Ammon's horn (tissue), 1 donor: ENCODE data around the gene ZC2HC1C.

Experiments used
- DNase-seq: peaks from one replicate; pipeline ENCODE4 v3.0.0-alpha.2; 2016; ENCODE audit warnings: low spot score

ZC2HC1C gene, protein sequence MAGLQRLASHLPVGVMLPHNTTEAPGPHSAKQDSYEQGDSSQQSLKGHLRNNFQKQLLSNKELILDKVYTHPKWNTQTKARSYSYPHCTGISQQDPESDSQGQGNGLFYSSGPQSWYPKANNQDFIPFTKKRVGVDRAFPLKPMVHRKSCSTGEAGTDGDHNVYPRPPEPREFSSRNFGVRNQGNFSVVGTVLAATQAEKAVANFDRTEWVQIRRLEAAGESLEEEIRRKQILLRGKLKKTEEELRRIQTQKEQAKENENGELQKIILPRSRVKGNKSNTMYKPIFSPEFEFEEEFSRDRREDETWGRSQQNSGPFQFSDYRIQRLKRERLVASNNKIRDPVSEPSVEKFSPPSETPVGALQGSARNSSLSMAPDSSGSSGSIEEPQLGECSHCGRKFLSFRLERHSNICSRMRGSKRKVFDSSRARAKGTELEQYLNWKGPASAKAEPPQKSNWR

DNA sequence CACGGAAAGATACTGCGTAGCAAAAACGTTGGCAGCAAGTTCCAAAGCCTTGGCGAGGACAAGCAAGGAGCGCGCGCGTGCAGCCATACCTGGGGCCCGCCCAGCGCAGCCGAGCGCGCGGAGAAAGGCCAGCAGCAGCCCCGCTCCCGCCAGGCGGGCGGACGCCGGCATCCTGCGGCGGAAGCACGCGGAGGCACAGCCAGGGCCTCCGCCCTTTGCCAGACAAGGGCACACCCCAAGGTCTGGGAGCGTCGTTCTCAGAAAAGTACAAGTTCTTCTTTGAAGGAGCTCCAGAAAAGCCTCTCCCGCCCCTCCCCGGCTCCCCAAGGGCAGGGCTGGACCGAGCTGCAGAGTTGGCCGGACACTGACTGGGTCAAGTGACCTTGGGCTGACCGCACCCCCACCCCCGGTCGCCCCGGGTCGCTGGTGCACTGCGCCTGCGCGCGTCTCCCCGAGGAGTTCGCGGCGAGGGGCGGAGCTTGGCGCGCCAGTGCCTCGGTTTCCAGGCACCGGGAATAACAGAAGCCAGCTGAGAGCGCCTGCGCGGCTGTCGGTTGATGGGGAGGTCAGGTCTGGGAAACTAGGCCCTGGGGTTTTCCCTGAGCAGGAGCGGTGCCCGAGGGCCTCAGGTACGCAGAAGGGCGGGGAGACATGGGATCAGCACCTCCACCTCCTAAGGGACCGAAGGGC lies at the start of gene ZC2HC1C:
ZC2HC1C (plus strand) TSS at position 521 of the 690 bp plus-strand sequence. CDS start 933 bp downstream, outside the sequence.
- peak; percentile 94 for DNase-seq

DNA sequence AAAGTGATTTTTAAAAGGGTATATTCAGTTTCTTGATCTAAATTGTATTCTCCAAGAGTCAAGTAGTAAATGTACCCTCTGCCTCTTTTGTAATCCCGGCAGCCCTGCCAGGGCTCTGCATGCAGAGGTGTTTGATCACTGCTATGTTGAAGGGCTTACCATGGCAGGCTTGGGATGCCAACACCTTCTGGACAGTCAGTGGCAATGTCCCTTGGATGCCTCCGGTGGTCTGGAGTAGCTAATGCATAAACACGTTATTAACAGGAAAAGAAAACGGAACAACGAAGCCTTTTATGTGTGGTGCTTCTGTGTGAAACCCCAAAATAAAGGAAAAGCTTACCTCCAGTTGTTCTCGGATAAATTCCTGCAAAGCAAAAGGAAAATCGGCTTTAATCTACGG lies 46.8 kb upstream of the ZC2HC1C start:
- no peak for DNase-seq

DNA sequence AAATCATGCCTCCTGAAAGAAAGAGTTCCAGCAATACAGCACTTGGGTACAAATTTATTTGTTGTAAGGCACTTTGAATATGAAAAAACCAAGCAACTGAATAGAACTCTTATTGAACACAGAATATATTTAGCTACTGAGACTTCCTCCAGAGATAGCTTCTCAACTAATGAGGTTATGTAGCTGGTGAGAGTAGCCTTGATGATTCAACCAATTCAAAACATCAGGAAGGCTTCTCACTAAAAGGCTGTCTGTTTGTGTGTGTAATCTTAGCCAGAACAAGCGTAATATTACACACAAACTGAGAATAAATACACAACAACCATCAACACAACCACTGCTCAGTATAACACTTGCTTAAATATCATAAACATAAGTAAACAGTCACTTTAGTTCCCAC lies 46.3 kb upstream of the ZC2HC1C start:
- DNase-seq = no peak

DNA sequence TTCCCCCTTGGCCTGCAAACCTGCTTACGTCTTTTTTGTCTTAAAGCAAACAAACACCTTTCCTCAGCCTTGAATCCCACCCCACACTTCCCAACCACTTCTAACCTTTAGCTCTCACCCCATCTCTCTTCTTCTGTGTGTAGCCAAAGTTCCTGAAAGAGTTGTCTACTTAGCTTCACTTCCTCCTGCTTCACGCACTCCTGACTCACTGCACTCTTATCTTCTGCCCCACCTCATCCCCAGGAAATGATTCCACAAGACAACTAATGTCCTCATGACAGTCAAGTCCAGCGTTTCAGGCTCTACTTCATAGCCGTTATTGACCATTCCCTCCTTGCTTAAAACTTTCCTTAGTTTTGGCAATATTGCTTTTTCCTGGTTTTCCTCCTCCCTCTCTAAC lies 44.4 kb upstream of the ZC2HC1C start:
- DNase-seq = no peak

DNA sequence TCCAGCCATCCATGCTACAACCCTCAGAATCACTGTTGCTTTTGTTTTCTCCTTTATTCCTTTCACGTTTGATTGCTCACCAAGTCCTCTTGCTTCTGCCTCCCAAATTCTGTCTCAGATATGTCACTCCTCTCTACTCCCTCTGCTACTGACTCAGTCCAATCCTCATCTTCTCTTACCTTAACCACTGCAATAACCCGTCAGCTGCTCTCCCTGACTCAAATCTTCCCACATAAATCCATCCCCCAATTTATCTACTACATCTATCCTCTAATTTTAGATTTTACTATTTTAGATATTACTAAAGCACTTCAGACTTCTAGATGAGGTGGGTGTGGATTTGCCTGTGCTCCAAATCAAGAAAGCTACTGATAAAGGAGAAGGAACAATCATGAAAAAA lies 43.6 kb upstream of the ZC2HC1C start:
- no peak for DNase-seq

DNA sequence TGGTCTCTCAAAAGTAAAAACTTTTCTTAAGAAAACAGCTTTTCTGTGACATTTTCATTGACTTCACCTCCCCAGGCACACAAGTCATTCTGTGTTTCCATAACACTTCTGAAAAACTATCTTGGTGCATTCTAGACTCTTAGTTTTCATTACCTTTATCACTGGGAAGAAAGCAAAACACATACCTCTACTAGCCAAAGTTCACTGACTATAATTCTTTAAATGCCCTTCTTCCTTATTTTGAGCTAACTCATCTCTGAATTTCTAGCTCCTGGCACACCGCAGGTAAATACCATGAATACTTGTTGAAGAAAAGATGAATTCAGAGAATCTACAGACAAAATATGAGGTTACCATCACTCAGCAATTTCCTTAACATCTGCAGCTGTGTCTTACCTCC lies 39.3 kb upstream of the ZC2HC1C start:
- no peak for DNase-seq

DNA sequence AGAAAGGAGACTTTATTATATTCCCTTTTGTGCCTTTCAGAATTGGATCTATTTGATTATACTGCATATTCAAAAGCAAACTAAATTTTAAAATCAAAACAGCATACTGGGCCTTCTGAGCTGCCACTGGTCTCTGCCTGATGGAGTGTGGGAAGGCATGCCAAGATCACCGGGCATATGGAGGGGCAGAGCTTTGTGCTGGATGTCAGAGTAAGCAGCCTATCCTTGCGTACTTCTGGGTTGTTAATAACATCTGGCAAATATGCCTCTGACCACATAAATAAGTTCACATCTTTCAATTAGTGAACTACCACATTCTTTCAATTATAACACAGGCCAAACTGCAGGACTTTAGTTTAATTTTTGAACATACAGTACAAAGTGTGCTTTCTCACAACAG lies 36.5 kb upstream of the ZC2HC1C start:
- DNase-seq = no peak

DNA sequence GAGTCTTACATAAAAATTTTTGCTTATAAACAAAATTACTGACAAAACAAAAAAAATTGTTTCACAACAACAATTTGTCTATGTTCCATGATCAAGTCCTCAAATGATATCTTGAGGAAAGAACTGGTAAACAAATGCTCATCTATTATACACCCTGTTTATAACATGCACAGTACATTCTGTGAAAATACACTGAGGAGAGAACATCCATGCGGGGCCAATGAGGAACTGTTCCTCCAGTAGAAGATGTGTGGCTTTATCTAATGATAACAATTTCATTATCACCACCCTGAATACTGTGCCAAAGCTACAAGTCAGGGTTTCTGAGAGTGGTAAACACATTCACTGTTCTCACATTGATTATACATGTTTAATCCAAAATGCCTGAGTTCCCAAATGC lies 28.9 kb upstream of the ZC2HC1C start:
- DNase-seq = no peak

DNA sequence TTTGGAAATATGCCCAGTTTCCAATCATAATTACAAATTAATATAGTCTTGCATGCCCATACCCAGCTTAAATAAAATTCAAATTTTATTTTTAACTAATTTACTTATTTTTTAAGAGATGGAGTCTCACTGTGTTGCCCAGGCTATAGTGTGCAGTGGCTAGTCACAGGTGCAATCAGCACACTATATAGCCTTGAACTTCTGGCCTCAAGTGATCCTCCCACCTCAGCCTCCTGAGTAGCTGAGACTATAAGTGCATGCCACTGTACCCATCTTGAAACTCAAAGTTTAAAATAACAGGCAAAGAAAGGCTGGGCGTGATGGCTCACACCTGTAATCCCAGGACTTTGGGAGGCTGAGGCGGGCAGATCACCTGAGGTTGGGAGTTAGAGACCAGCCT lies 28.5 kb upstream of the ZC2HC1C start:
- no peak for DNase-seq

DNA sequence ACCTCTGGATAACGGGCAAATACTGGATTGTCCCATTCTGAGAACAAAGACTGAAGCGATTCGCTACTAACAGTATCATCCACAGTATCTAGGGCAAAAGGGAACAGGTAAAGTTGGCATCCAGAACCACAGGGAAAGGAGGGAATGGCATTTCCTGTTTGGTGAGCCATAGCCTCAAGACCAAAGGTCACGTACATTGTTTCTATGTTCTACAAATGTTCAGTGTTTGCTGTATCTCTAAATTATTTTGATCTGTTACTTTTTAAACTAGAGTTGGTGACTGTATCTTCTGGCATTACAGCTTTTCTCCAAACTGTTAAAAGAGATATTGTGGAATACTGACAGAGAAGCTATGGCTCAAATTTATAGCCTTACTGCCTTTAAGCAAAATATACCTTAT lies 27.8 kb upstream of the ZC2HC1C start:
- no peak for DNase-seq

DNA sequence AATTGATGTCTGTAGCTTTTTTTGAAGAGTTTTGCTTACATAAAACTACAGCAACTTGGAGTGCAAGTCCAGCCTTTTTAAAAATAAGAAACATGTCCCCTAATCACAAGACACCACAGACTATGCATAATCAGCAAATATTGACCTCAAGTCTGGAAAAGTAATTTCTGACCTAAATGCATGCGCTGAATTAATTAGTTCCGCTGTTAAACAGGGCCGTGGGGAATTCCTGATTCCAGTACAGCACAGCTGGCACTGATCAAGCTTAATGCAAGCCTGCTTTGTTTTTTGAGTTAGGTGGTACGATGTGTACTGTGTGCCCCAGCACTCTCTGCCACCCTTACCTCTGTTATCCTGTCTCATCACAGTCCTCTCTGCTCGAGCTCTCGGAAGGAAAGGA lies 27.4 kb upstream of the ZC2HC1C start:
- DNase-seq = no peak

DNA sequence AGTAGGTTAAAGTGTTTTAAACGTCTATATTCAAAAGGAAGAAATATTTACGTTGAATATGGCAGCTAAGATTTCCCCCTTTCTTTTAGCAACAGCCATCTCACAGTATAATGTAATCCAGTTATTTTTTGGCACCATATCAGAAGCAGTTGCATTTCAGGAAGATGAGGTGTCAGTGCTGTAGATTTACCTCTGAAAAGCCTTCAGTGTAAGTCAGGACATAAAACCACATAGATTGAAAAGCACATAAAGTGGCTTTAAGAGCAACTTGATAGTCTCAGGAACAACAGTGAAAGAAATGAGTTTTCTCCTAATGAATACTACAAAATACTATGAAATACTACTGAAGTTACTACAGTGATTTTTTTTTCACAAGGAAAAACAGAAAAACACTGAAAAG lies 25.1 kb upstream of the ZC2HC1C start:
- no peak for DNase-seq

DNA sequence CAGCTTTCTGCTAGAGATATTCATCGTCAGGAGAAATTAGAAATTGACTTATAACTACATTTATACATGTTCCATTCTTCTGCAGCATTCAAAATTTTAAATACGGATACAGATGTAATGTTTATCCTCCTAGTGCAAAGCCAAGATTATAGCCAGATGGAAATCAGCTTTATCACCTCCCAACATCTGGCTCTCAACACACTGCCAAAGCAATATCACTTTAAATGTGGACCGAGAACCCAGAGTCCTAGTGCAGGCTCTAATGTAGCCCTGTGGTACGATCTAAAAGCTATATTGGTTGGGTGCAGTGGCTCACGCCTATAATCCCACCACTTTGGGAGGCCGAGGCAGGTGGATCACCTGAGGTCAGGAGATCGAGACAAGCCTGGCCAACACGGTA lies 24.7 kb upstream of the ZC2HC1C start:
- DNase-seq = no peak

DNA sequence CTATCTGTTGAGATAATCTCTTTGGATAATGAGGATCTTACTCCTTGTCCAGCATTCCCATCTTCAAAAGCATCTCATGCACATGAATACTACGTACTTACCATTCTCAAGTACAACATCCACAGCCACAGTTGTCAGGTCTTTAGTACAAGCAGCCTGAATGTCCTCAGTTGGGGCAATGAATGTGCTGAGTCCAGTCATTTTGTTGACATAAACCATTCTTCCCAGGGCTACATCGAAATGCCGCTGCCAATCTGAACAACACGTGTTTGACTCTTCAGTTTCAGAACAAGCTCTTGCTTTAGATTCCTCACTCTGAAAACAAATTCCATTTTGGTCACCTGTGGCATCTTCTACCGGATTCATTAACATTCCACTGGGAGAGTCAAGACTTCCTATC lies 23.2 kb upstream of the ZC2HC1C start:
- no peak for DNase-seq

DNA sequence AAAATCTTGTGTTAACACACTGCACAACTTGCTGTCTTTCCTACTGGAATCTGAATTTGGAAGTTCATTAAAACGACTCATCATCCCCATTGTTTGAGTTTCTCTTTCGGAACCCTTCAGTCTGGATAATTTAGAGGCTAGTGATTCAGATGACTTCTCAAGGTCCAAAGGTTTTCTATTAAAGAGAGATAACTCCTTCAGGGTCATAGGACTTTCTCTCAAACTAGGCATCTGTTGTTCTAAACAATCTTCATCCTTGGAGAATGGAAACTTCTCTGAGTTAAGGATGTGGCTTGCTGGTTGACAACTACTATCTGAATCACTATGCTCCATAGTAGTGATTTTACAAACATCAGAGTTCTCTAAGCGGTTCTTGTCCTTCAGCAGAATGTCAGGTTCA lies 22.5 kb upstream of the ZC2HC1C start:
- DNase-seq = no peak

DNA sequence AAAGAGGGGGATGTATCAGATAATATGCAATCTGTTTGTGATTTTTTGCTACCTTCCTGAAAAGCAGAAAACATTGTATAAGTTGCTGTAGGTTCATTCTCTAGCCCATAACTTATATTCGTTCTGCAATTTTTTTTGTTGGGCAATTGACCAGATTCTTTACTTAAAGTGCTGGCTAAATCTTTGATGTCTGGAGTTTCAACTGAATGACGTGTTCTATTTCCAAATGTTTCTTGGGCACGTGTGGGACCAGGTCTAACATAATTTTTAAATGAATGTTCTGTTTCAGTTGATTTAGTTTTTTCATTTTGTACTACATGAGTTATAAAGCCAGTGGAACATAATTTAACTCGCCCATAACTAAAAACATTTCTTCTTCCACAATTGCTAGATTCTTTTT lies 21.9 kb upstream of the ZC2HC1C start:
- no peak for DNase-seq

DNA sequence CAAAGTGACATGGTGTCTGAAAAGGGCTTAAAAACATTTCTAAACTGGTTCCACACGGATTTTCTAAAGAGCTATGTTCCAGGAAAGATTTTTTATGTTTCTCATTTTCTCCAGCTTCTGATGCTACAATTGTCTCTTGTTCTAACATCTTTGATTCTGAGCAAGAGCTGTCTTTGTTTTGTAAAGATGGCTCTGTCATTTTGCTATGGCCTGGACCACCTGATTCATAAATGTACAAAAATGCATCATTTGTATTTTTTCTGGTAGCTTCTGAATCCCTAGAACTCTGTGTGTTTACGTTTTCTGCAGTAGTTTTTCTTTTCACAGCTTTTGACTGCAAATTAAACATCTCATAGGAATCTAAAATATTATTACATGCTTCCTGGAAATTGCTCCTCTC lies 21.3 kb upstream of the ZC2HC1C start:
- DNase-seq = no peak

DNA sequence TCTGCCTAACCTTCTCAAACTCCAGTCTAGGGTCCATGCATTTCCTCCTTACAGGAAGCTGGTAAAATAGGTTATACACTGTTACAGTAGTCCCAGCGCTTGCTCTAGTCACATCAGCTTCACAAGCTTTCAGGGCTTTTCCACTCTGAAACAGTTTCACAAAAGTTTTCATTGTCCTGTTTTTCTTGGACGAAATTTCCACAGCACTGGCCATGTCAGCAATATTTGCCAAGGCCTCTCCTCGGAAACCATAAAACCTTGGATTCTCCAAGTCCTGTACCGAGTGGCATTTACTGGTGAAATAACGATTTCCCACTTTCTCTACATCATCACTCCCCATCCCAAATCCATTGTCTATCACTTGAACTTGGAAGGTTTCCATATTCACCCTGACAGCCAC lies 20.3 kb upstream of the ZC2HC1C start:
- peak; percentile 42 for DNase-seq

DNA sequence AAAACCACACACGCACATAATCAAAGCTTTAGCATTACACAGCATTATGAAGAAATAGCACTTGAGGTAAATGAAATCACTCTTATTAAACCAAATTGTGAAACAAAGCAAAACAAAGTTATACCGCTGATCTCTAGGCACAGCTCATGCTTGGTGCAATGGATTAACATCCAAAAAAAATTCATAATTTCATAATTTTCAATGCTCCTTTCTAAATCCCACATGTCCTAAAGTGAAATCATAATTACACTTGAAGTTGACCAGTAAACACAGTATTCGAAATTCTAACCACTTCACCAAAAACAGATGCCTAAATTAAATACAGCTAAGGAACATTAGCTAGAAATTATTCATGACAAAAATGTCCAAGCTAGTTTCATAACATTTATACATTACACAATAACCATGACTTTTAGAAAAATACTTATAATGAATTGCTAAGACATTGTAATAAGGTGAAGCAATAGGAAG lies 19.7 kb upstream of the ZC2HC1C start:
- no peak for DNase-seq

DNA sequence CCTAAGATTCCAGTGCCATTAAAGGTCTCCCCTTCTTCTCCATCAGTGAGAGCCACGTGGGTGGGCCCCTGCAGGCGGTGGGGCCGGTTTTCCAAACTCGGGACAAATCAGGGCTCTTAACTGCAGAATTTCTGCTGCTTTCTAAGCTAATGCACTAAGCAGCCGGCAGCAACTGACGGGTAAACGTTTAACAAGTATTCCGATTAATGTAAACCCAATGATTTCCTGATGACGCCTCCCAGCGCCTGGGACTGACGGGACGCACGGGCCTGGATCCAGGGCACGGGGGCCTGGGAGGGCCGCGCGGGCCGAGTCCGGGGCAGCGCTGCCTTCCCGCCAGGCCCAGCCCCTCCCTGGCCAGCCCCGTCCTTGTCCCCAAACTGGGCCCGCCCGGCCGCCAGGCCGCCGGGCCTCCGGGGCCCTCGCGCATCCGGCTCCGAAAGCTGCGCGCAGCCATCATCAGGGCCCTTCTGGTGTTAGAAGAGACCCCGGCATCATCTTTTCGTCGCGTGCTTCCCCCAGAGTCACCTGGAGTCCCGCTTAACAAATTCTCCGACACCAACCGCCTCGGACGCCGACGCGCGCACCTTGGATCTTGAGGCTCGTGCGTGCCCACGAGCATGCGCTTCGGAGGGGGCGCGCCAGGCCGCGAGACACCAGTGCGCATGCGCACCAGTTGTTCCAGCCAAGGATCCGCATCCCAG lies 18.4 kb upstream of the ZC2HC1C start, which contains the start of gene MLH3:
MLH3 (minus strand) TSS at position 616 of the 704 bp plus-strand sequence. CDS start 1,812 bp downstream, outside the sequence.
- DNase-seq = peak; percentile 89

DNA sequence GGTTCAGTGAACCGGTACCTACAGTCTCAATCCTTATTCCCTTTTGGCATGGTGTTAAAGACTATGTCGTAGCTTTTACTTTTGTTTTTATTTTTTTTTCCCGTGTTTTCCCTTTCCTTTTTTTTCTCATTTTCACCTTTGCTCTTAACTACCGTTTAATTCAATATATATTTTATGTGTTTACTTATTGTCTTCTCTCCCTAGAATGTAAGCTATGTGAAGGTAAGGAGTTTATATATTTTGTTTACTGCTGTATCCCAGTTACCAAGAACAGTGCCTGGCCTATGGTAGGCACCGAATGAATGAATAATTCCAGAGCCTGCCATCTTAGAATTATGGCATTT lies 17.9 kb upstream of the ZC2HC1C start:
- DNase-seq = no peak

DNA sequence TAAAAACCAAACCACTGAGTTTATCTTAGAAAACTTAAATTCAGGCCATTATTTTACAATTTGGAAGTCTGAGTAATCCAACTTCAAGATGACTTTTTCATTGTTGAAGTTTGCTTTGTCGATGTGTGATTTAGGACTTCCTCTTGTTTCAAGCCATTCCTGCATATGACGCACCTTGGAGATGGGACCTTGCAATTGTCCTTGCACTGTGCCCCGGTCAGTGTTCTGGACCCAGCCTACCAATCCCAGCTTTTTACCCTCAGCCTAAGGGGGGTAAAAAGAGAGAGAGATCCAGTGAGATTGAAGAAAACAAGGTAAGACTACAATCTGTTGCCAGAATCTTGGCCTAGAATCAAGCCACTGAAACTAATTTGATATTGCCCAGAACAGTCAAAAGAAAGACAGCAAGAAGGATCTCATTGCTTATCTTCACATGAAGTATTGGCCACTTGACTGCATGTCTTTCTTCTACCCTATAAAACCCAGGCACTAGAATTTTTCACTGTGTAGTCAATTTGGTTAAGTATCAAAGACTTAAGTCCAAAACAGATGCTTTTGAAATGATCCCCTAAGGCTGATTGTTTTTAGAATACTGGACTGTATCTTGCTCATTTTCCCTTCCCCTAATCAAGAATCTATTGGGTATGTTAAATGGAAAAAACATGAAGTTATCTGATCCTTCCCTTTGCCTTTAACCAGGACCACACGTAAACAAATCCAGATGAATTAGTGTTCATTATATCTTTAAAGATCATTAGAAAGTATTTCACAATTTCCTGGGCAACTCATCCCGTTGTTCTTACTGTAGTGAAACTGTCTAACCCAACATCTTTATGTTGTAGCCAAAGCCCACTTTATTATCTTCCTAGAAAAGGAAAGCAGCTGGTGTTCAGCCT lies 15.8 kb upstream of the ZC2HC1C start:
- no peak for DNase-seq
